Measurements from ENCODE around the gene LGR4.
"Not testable (repeated sequence)": the region's sequence is repeated elsewhere in the genome, so short reads cannot be mapped to it uniquely, and the experiment has no call there.

LGR4 gene

GRCh38 chr11:27460158-27460978 is 12.2 kb downstream of the LGR4 start:
- DNase-seq (ENCODE audit: low read depth in 3 of 3) = no peak

GRCh38 chr11:27459191-27459590 is 13.4 kb downstream of the LGR4 start:
- DNase-seq (ENCODE audit: low read depth in 3 of 3) = no peak

DNA sequence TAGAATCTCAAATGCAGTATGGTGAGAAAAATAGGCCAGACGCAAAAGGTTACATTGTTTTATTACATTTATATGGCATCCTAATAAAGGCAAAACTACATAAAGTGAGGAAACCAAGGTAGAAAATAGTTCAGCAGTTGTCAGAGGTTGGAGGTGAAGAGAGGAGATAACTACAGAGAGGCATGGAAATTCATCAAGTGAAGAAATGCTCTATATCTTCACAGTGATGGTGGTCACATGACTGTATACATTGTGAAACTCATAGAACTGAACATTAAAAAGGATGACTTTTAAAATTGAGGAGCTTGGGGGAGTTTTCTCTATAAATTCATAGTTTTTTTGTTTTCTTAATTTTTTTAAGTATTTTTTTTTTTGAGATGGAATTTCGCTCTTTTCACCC is 14.4 kb downstream of the LGR4 start:
- no peak for DNase-seq (ENCODE audit: low read depth in 3 of 3)

DNA sequence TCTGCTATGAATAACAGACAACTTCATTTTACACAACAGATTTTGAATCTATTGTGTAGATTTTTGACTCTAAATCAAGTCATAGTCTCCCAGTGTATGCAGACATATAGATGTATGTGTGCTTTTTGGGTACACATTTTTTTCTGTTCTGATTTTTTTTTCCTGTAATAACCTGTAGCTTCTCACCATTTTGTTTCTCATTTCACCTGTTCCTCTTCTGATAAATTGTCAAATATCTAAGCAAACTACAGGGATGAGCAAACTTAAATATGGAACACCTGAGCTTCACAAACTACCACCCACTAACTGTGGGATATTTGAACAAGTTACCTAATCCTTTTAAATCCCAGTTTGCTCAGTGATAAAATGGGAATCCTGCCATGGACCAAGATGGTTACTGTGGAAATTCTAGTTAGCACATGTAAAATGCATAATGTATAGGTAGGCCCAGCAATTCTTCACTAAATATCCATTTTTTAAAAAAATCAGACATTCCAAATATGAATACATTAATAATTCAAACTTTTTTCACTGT is 15.7 kb downstream of the LGR4 start:
- DNase-seq (ENCODE audit: low read depth in 3 of 3) = no peak

- DNase-seq (ENCODE audit: low read depth in 3 of 3) = no peak
Measured at GRCh38 chr11:27456140-27456794, 16.3 kb downstream of the LGR4 start.

GRCh38 chr11:27455667-27456066 is 16.9 kb downstream of the LGR4 start:
- DNase-seq (ENCODE audit: low read depth in 3 of 3) = no peak

- DNase-seq (ENCODE audit: low read depth in 3 of 3) = no peak
Measured at GRCh38 chr11:27453701-27454100, 18.9 kb downstream of the LGR4 start.

DNA sequence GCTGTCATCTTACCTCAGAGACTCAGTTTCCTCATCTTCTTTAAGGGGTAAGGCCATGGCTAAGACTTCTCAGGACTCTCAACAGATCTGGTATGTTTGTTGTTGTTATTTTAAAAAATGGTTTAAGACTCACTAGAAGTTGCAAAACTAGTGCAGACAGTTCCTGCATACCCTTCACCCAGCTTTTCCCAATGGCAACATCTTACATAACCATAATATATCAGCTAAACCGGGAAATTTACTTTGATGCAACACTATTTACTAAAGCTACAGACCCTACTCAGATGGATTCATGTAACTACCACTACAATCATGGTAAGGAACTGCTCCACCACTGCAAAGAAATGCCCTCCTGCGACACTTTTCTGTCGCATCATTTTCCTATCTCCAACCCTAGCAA is 20.4 kb downstream of the LGR4 start:
- DNase-seq (ENCODE audit: low read depth in 3 of 3) = no peak

DNA sequence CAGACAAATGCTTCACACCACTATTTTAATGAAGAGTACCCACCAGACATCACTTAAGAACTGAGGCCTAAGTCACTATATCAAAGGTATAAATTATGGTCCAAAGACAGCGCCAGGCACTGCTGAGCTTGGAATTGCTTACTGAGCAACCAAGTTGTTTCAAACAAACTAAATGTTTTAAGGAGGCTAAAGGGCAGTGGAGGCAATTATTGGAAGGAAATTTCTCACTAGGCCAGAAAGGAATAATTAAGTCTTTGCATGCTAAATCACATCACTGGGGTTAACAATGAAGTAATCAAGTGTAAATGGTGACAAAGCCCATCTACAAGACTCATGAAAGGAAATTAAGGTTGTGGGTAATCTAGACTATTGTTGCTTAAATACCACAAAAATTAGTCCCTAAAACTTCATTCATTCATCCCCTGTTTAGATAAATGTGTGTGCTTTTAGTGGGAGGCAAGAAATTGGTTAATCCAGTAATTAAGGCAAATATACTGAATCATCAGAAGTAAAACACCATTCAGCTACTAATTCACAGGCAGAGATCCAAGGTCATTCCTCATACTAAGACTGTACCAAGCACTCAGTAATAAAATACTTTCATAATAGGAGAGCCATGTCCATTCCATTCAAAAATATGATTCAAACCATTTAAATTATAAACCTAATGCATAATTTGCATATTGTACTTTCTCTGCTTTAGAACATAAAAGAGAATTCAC is 21.2 kb downstream of the LGR4 start:
- no peak for DNase-seq (ENCODE audit: low read depth in 3 of 3)

GRCh38 chr11:27448184-27448540 is 24.4 kb downstream of the LGR4 start:
- not testable (repeated sequence) for DNase-seq (ENCODE audit: low read depth in 3 of 3)

DNA sequence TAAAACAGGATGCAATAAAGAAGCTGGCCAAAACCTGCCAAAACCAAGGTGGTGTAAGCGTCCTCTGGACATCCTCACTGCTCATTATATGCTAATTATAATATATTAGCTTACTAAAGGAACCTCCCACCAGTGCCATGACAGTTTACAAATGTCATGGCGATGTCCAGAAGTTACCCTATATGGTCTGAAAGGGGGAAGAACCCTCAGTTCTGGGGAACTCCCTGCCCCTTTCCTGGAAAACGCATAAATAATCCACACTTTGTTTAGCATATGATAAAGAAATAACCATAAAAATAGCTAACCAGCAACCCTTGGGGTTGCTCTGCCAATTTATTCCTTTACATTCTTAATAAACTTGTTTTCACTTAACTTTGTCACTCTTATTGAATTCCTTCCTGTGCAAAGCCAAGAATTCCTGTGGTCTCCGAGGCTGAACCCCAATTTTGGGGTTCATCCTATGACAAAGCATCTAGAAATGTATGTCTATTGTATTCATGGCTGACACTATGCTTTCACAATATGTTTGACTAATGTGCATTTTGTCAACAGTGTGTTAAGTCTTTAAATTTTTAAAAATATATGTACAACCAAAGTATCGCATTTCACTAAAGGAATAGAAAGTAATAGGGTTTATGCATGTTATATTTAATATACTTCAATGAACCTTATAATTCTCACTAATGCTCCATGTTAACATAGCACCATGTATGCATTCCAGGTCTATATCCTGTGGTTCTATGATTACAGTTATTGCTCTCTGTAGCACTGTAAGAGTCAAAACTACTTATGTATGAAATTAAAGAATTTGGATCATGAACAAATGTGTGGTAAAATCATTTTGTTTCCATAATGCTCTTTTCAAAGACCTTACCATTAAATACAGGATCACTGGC is 25.1 kb downstream of the LGR4 start:
- no peak for DNase-seq (ENCODE audit: low read depth in 3 of 3)

DNA sequence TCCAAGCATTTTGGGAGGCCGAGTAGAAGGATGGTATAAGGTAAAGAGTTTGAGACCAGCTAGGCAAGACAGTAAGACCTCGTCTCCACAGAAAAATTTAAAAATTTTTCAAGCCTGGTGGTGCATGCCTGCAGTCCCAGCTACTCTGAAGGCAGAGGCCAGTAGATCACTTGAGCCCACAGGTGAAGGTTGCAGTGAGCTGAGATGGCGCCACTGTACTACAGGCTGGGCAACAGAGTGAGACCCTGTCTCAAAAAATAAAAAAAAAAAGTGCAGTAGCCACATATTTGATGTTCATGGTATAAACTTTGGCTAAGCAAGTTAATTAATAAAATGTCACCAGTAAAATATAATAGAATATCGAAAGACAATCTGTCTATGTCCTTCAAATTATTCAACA is 27.0 kb downstream of the LGR4 start:
- DNase-seq (ENCODE audit: low read depth in 3 of 3) = no peak

DNA sequence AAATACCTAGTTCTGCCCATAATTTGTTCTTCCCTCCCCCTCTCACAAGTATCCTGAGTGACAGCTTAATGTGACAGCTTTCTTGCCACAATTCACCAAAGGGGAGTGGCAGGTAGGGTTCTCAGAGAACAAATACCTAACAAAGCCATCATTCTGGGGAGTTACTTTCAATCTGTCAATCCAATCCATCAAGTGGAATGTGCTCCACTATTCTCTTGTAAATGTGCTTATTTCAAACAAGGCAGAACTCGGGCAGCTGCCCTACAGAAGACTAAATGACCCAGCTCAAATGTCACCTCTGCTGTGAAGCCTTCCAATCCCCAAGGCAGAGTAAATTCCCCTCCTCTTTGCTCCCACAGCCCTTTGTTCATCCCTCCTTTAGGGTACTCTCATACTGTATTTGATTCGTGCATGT is 27.8 kb downstream of the LGR4 start:
- no peak for DNase-seq (ENCODE audit: low read depth in 3 of 3)

DNA sequence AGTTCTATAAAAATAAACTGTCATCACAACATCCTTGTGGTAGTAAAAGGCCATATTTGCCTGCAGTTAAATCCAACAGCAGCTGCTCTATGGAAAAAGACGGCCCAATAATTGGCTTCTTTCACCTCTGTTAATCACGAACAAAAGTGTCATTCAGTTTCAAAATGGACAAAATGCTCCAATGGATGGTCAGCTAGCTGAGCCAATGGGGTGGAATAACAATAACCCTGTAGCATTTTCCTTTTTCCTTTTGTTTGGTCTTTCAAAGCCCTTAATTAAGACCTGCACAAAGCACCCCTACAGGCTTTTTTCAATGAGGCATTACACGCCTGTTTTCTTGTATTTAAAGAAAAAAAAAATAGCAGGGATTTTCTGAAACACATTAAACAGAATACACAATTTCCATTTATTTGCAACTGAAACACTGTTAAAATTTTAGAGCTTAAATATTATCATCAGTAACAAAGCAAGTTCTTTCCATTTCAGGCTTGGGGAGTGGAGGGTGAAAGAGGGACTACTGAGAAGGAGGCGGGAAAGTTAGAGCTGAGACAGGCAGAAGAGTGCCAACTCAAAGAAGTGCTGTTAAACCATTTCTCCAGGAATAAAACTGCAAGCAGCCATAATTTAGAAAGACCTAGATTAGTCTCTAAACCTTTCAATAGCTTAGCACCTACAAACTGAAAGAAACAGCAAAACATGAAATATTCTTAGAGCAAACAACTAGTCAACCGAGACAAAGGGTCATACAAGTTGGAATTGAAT is 28.7 kb downstream of the LGR4 start:
- no peak for DNase-seq (ENCODE audit: low read depth in 3 of 3)

GRCh38 chr11:27443227-27443626 is 29.4 kb downstream of the LGR4 start:
- no peak for DNase-seq (ENCODE audit: low read depth in 3 of 3)

GRCh38 chr11:27440090-27440489 is 32.5 kb downstream of the LGR4 start:
- DNase-seq (ENCODE audit: low read depth in 3 of 3) = no peak

- DNase-seq (ENCODE audit: low read depth in 3 of 3) = no peak
Measured at GRCh38 chr11:27438595-27438981, 34.0 kb downstream of the LGR4 start.

DNA sequence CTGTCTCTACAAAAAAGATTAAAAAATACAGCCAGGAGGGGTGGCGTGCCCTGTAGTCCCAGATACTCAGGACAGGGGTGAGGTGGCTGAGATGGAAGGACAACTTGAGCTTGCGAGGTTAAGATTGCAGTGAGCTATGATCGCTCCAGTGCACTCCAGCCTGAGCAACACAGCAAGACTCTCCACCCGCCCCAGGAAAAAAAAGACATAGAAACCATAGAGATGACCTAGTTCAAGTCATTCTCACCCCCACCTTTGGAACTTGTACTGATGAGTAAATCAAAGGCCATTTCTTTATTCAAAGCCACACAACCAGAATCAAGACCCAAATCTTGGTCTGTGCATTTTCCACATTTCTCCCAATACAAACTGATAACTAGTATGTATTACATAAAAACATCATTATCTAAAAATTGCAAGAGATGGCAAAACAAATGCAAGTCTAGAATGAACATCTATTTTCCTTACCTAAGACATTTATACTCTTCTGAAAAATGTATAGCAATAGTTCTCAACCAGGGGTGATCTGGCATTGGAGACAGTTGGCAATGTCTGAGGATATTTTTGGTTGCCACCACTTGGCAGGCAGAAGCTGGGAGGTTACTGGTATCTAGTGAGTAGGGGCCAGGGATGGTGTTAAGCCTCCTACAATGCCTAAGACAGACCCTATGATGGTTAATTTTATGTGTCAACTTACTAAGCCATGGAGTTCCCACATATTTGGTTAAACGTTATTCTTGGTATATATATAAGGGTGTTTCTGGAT is 34.6 kb downstream of the LGR4 start:
- no peak for DNase-seq (ENCODE audit: low read depth in 3 of 3)

- no peak for DNase-seq (ENCODE audit: low read depth in 3 of 3)
Measured at GRCh38 chr11:27436916-27437315, 35.7 kb downstream of the LGR4 start.

DNA sequence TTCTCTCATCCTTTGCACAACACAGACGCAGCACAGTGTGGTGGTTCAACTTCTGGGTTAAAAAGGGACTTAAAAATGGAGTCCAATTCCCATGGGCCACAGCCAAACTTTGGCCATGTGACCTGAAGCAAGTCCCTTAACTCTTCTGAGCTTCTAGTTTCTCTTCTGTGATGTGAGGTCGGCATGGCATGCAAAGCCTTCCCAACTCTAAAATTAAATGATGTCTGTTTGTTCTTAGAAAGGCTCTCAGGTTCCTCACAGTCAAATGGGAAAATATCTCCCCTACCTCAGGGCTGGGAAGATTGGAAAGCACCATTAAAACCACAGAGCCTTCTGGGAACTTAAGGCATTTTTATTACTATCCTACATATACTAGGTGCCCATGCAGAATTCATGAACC is 38.8 kb downstream of the LGR4 start:
- no peak for DNase-seq (ENCODE audit: low read depth in 3 of 3)
